ENCODE data around the gene TOP2B.

The TOP2B gene

DNA sequence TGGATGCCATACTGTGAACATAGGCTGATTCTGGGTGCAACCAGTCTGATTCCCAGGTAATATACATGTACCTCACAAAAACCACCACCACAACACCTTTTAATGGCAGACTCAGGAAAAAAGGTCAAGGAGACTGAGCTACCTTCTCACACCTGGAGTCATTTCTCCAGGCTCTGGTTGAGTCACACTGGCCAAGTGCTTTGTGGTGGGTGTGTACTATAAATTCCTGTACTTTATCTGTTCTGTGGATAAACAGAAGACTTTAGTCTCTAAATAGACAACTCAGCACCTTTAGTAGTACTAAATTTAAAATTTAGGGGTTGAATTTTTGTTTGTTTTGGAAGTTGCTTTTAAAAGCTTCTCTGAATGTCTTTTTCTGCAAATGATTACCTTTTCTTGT lies 46.7 kb downstream of the TOP2B start:
- Histone ChIP-seq H3K27me3 (no peaks in the 10 kb centered on the region), H3K4me3 (no peak overlapping the region), H3K9me3 (no peaks in the 10 kb centered on the region), H3K27ac (no peak overlapping the region), H3K4me1 (no peaks in the 10 kb centered on the region), H3K36me3 (peaks cover 32 to 68% (median 65%) of the 10 kb centered on the region in 3 donors)
- no peak for DNase-seq
- intact Hi-C loops (cut with DNase I; ENCODE audit: low total_unique reads), result no loop called here
- TF ChIP-seq, protein P1, sequence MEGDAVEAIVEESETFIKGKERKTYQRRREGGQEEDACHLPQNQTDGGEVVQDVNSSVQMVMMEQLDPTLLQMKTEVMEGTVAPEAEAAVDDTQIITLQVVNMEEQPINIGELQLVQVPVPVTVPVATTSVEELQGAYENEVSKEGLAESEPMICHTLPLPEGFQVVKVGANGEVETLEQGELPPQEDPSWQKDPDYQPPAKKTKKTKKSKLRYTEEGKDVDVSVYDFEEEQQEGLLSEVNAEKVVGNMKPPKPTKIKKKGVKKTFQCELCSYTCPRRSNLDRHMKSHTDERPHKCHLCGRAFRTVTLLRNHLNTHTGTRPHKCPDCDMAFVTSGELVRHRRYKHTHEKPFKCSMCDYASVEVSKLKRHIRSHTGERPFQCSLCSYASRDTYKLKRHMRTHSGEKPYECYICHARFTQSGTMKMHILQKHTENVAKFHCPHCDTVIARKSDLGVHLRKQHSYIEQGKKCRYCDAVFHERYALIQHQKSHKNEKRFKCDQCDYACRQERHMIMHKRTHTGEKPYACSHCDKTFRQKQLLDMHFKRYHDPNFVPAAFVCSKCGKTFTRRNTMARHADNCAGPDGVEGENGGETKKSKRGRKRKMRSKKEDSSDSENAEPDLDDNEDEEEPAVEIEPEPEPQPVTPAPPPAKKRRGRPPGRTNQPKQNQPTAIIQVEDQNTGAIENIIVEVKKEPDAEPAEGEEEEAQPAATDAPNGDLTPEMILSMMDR (IDR thresholded peaks at IDR 0.05), result no peak

DNA sequence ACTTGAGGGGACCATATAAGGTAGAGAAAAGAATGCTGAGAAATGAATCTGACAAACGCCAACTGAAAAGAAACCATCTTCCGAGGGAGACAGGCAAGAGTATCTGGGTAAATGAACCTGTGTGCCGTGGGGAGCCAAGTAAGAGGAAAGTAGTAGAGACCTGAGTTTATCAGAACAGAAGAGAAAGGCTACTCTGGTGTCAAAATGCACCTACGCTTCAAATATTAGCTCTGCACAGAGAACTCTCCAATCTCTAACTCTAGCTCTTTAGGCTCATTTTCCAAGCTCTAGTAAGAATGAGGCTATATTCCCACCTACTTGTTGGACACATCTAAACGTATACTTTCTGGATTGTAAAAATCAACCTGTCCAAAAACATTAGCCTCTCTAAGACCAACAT lies 53.5 kb downstream of the TOP2B start:
- intact Hi-C loops (cut with DNase I; ENCODE audit: low total_unique reads), result no loop called here
- H3K36me3 ChIP-seq, result peaks cover 77 to 83% (median 77%) of the 10 kb centered on the region in 3 donors
- H3K4me3 ChIP-seq, result no peak overlapping the region

DNA sequence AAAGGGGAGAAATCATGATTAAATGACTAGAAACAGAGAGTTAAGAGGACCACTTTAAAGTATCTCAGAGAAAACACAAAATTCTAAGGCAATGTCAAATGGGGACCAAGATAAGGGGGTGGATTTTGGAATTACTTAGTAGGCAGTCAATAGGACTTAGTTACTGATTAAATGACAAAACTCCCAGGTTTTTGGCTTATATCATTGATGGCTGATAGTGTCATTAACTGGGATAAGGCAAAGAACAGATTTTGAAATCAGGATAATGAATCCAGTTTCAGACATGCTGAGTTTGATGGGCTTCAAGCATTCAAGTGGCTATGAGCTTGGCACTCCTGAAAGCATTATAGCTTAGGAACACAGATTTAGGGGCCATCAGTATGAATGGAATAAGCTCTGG lies 53.9 kb downstream of the TOP2B start:
- TF ChIP-seq, protein P1 (IDR thresholded peaks at IDR 0.05), result no peak
- no peaks in the 10 kb centered on the region for H3K9me3 ChIP-seq

More for the DNA sequence above, 53.5 kb downstream of the TOP2B start:
- DNase-seq, result no peak
- no peaks in the 10 kb centered on the region for H3K4me1 ChIP-seq
- no peak overlapping the region for H3K27ac ChIP-seq
- no peaks in the 10 kb centered on the region for H3K27me3 ChIP-seq
- no peaks in the 10 kb centered on the region for H3K9me3 ChIP-seq
- TF ChIP-seq, protein P1 (IDR thresholded peaks at IDR 0.05), result no peak

DNA sequence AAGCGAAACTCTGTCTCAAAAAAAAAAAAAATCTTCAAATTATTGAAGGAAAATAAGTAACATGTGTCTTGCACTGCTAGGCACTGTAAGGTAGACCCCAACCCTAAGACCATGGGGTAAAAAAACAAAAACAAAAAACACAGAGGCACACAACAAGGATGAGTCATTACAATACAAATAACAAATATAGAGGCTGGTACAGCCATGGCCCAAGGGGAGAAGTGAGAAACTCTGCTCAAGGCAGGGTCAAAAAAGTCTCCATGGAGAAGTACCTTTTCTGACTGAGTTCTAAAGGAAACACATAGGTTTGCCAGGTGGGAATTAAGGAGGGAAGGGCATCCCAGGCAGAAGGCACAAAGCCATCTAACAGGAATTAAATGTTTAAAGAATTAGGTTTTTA lies 54.5 kb downstream of the TOP2B start:
- DNase-seq, result no peak
- H3K9me3 ChIP-seq, result no peaks in the 10 kb centered on the region
- intact Hi-C loops (cut with DNase I; ENCODE audit: low total_unique reads), result no loop called here
- H3K27ac ChIP-seq, result no peak overlapping the region
- no peak overlapping the region for H3K4me3 ChIP-seq
- H3K36me3 ChIP-seq, result peaks cover 77 to 89% (median 79%) of the 10 kb centered on the region in 3 donors
- no peaks in the 10 kb centered on the region for H3K27me3 ChIP-seq
- H3K4me1 ChIP-seq, result peaks cover 0 to 1% (median 0%) of the 10 kb centered on the region in 4 donors
- TF ChIP-seq, protein P1 (IDR thresholded peaks at IDR 0.05), result no peak

More for the DNA sequence above, 53.9 kb downstream of the TOP2B start:
- Histone ChIP-seq H3K4me1 (no peaks in the 10 kb centered on the region), H3K36me3 (peaks cover 77 to 87% (median 77%) of the 10 kb centered on the region in 3 donors), H3K27ac (no peak overlapping the region), H3K4me3 (no peak overlapping the region), H3K27me3 (no peaks in the 10 kb centered on the region)
- intact Hi-C loops (cut with DNase I; ENCODE audit: low total_unique reads), result no loop called here
- no peak for DNase-seq

DNA sequence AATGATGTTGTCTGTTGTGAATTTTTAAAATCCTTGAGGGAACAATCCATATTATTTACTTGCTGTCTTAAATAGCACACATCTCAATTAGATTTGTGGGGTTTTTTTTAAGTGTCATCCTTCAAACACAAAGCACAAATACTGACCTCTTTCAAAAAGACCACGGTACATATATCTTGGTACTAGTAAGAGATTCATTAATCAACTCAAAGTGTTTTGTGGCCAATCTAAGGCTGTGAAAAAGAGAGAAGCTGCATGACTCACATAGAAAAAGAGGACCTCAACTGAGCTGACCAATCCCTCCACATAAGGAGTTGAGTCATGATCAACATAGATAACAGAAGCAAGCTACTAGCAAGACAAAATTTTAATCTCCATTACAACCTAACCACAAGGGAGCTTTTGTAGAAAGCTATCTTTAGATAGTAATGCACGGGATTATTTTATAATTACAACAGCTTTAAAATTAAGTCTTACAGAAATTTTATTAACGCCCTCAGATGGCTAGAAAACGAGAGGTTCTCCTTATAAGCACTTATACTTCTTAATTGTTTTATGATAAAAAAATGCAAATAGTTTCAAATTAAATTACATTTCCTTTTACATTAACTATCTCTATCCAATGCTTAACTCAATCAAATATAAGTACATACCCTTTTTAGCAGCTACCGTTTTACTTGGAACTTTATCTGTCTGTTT lies 60.5 kb downstream of the TOP2B start:
- Histone ChIP-seq H3K9me3 (no peaks in the 10 kb centered on the region), H3K36me3 (peaks cover 35 to 60% (median 52%) of the 10 kb centered on the region in 3 donors), H3K4me3 (no peak overlapping the region), H3K4me1 (peaks cover 0 to 22% (median 9%) of the 10 kb centered on the region in 4 donors), H3K27me3 (no peaks in the 10 kb centered on the region), H3K27ac (peak overlapping the region; percentile 17 to 50)
- TF ChIP-seq, protein P1 (IDR thresholded peaks at IDR 0.05), result no peak
- intact Hi-C loops (cut with DNase I; ENCODE audit: low total_unique reads), result no loop called here
- DNase-seq, result no peak
